ENCODE results near the gene EPO. TPM values are rescaled to one million over a fixed set of nuclear protein-coding genes. Genes with fewer than 3 reads are reported as not detected.
"Not testable (repeated sequence)": the region's sequence is repeated elsewhere in the genome, so short reads cannot be mapped to it uniquely, and the experiment has no call there.

EPO gene
- total RNA-seq, 3 donors from 2014 or later = not detected

DNA sequence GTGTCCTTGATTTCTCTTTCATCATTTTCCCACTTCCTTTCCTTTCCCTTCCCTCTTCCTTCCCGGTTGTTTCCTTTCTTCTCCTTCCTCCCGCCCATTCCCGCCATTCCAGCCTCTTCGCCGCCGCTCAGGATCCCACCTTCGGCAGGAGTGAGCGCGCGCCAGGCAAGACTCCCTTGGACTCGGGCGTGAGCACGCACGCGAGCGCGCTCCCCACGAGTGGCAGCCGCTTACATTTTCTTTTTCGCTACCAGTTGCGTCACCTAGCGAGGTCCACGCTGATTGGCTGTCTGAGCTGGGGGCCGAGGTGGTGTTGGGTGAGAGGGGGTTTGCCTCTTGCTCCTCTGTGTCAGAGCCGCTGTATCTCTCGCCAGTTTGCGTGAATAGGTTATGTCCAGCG is 24.9 kb downstream of the EPO start:
- no peaks in the 10 kb centered on the region for H3K4me1 ChIP-seq (ENCODE audit: low read depth)
- no peaks in the 10 kb centered on the region for H3K9me3 ChIP-seq
- TF ChIP-seq, protein P1, sequence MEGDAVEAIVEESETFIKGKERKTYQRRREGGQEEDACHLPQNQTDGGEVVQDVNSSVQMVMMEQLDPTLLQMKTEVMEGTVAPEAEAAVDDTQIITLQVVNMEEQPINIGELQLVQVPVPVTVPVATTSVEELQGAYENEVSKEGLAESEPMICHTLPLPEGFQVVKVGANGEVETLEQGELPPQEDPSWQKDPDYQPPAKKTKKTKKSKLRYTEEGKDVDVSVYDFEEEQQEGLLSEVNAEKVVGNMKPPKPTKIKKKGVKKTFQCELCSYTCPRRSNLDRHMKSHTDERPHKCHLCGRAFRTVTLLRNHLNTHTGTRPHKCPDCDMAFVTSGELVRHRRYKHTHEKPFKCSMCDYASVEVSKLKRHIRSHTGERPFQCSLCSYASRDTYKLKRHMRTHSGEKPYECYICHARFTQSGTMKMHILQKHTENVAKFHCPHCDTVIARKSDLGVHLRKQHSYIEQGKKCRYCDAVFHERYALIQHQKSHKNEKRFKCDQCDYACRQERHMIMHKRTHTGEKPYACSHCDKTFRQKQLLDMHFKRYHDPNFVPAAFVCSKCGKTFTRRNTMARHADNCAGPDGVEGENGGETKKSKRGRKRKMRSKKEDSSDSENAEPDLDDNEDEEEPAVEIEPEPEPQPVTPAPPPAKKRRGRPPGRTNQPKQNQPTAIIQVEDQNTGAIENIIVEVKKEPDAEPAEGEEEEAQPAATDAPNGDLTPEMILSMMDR (IDR thresholded peaks at IDR 0.05) = no peak
- intact Hi-C loops (cut with DNase I, micrococcal nuclease) = no loop called here
- peak in 2 of 3 donors; percentile 12 to 34 for DNase-seq
- no peak overlapping the region for H3K4me3 ChIP-seq
- peak; percentile 20 for ATAC-seq
- H3K36me3 ChIP-seq (ENCODE audit: low read depth) = no peaks in the 10 kb centered on the region

DNA sequence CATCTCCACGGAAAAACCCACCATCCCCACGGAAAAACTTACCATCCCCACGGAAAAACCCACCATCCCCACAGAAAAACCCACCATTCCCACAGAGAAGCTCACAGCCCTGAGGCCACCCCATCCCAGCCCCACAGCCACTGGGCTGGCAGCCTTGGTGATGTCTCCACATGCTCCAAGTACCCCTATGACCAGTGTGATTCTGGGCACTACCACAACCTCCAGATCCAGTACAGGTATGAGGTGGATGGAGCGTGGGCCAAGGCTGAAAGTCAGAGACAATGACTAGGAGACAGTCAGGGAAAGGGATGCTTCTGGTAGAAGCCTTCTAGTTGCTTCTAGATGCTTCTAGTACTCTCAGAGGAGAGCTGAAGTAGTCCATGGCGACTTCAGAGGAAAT is 32.7 kb downstream of the EPO start:
- Histone ChIP-seq H3K4me1 (ENCODE audit: low read depth) (no peaks in the 10 kb centered on the region), H3K9me3 (no peaks in the 10 kb centered on the region), H3K4me3 (no peak overlapping the region), H3K36me3 (ENCODE audit: low read depth) (no peaks in the 10 kb centered on the region)
- ATAC-seq (no peak), DNase-seq (no peak)
- TF ChIP-seq, protein P1 (IDR thresholded peaks at IDR 0.05) = no peak
- intact Hi-C loops (cut with DNase I, micrococcal nuclease) = no loop called here

DNA sequence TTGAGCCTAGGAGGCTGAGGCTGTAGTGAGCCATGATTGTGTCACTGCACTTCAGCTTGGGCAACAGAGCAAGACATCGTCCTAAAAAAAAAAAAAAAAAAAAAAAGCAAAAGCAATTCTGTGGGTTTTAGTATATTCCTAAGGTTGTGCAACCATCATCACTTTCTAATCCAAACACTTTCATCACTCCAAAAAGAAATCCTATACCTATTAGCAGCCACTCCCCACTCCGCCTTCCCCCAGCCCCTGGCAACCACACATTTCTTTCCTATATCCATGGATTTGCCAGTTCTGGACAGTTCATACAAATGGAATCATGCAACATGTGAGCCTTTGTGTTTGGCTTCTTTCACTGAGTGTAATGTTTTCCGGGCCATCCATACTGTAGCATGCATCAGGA is 33.5 kb downstream of the EPO start:
- ATAC-seq (no peak), DNase-seq (no peak)
- TF ChIP-seq, protein P1 (IDR thresholded peaks at IDR 0.05) = no peak
- intact Hi-C loops (cut with DNase I, micrococcal nuclease) = no loop called here
- H3K4me1 ChIP-seq (ENCODE audit: low read depth) = no peaks in the 10 kb centered on the region
- no peak overlapping the region for H3K4me3 ChIP-seq
- H3K9me3 ChIP-seq = no peaks in the 10 kb centered on the region
- no peaks in the 10 kb centered on the region for H3K36me3 ChIP-seq (ENCODE audit: low read depth)

DNA sequence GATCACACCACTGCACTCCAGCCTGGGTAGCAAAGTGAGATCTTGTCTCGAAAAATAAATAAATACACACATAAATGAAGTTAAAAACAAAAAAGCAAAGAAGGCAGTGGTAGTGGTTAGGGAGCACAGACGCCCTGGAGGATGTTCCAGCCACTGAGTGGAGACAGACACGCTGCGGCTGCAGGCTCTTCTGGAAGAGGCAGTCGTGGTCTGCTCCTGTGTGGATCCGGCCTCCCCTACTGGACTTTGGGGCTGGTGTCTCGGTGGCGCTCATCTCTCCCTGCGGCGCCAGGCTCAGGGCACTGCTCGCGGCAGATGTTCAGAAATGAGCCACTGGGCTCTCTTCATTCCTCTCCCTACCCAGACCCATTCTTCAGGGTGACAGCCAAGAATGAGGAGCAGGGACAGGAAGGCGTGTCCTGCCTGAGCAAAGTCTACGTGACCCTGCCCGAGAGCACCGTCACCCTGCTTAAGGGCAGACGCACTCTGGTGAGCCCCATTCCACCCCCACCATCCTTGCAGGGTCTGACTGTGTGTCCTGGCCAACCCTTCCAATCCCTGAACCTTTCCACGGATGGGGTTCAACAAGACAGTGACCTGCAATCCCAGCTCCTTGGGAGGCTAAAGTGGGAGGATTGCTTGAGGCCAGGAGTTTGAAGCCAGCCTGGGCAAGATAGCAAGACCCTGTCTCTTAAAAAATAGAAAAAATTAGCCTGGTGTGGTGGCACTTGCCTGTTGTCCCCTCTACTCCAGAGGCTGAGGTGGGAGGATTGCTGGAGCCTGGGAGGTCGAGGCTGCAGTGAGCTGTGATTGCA is 39.3 kb downstream of the EPO start:
- ATAC-seq (peak; percentile 72), DNase-seq (peak in 1 of 3 donors; percentile 8)
- Histone ChIP-seq H3K4me1 (ENCODE audit: low read depth) (no peaks in the 10 kb centered on the region), H3K4me3 (no peak overlapping the region), H3K9me3 (no peaks in the 10 kb centered on the region), H3K36me3 (ENCODE audit: low read depth) (no peaks in the 10 kb centered on the region)
- TF ChIP-seq, protein P1 (IDR thresholded peaks at IDR 0.05) = no peak
- intact Hi-C loops (cut with DNase I, micrococcal nuclease) = no loop called here

DNA sequence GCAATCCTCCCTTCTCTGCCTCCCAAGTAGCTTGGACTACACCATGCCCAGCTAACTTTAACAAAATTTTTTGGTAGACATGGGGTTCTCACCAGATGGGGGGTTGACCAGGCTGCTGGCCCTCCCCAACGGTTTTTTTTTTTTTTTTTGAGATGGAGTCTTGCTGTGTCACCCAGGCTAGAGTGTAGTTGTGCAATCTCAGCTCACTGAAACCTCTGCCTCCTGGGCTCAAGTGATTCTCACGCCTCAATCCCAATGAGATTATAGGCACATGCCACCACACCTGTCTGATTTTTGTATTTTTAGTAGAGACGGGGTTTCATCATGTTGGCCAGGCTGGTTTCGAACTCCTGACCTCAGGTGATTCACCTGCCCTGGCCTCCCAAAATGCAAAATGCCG is 42.6 kb downstream of the EPO start:
- intact Hi-C loops (cut with DNase I, micrococcal nuclease); DNase-seq; H3K9me3 ChIP-seq; H3K4me1 ChIP-seq (ENCODE audit: low read depth); H3K4me3 ChIP-seq; ATAC-seq; H3K36me3 ChIP-seq (ENCODE audit: low read depth): not testable (repeated sequence)

DNA sequence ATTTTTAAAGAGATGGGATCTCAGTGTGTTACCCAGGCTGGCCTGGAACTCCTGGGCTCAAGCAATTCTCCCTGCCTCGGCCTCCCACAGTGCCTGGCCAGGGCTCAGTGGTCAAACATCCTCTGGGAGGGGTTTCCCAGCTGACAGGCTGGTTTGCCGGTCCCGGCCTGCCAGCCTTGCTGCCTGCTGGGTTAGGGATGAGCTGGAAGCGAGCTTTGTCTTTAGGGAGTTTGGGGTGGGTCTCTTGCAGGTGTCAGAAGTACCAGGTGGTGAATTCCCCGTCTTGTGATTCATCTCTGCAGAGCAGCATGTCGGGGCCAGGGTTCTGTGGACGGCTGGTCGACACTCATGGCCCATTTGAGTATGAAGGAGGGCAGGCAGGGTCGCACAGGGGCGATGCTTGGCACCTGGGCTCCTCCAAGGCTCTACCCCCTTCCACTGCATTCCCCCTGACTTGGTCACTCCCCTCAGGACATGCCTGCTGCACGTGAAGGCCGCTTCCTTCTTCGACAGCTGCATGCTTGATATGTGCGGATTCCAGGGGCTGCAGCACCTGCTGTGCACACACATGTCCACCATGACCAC is 43.4 kb downstream of the EPO start:
- ATAC-seq = no peak
- intact Hi-C loops (cut with DNase I, micrococcal nuclease) = no loop called here

More for the DNA sequence above, 43.4 kb downstream of the EPO start:
- Histone ChIP-seq H3K4me3 (no peak overlapping the region), H3K4me1 (ENCODE audit: low read depth) (no peaks in the 10 kb centered on the region), H3K9me3 (no peaks in the 10 kb centered on the region), H3K36me3 (ENCODE audit: low read depth) (no peaks in the 10 kb centered on the region)
- DNase-seq = no peak
- TF ChIP-seq, protein P1 (IDR thresholded peaks at IDR 0.05) = no peak

All from mucosa of descending colon (tissue), 3 donors.